Measurements from ENCODE around the gene UGT1A5.

UGT1A5 gene

GRCh38 chr2:233789554-233789953 lies 76.8 kb downstream of the UGT1A5 start:
- no peak for DNase-seq

GRCh38 chr2:233791151-233791882 lies 78.6 kb downstream of the UGT1A5 start:
- DNase-seq = no peak

- DNase-seq = no peak
Measured at GRCh38 chr2:233791883-233792329, 79.2 kb downstream of the UGT1A5 start.

GRCh38 chr2:233792720-233793119 lies 80.0 kb downstream of the UGT1A5 start:
- DNase-seq = no peak

GRCh38 chr2:233793465-233794127 lies 80.9 kb downstream of the UGT1A5 start:
- no peak for DNase-seq

GRCh38 chr2:233794128-233794658 lies 81.5 kb downstream of the UGT1A5 start:
- no peak for DNase-seq

GRCh38 chr2:233795735-233796171 lies 83.0 kb downstream of the UGT1A5 start:
- DNase-seq = no peak

GRCh38 chr2:233796254-233796653 lies 83.5 kb downstream of the UGT1A5 start:
- DNase-seq = no peak

GRCh38 chr2:233798335-233799086 lies 85.8 kb downstream of the UGT1A5 start:
- DNase-seq = no peak

- no peak for DNase-seq
Measured at GRCh38 chr2:233799087-233799665, 86.5 kb downstream of the UGT1A5 start.

- no peak for DNase-seq
Measured at GRCh38 chr2:233799716-233800115, 87.0 kb downstream of the UGT1A5 start.

GRCh38 chr2:233800208-233800607 lies 87.5 kb downstream of the UGT1A5 start:
- no peak for DNase-seq

- DNase-seq = no peak
Measured at GRCh38 chr2:233801357-233802131, 88.8 kb downstream of the UGT1A5 start.

- DNase-seq = no peak
Measured at GRCh38 chr2:233802132-233802815, 89.6 kb downstream of the UGT1A5 start.

GRCh38 chr2:233803292-233803911 lies 90.7 kb downstream of the UGT1A5 start:
- DNase-seq = no peak

GRCh38 chr2:233803994-233804393 lies 91.3 kb downstream of the UGT1A5 start:
- DNase-seq = no peak

- DNase-seq = no peak
Measured at GRCh38 chr2:233807215-233807865, 94.6 kb downstream of the UGT1A5 start.

- no peak for DNase-seq
Measured at GRCh38 chr2:233807966-233808935, 95.5 kb downstream of the UGT1A5 start.

GRCh38 chr2:233810385-233810784 lies 97.7 kb downstream of the UGT1A5 start:
- no peak for DNase-seq

Data from SIG-M5 (cell line).